Lower leg skin (tissue), 4 donors: ENCODE measurements around the gene ANKRD6. TPM values are rescaled to one million over a fixed set of nuclear protein-coding genes. Genes with fewer than 3 reads are reported as not detected.

ENCODE experiments used
- DNase-seq, 2 donors: peaks; one replicate each; pipeline ENCODE4 v3.0.0-alpha.2; 2019; ENCODE audit warnings: low spot score in 2 of 2
- H3K4me3 ChIP-seq: fragments of 200-600 bp; sonication (generic); 2 replicates; pipeline ENCODE4 v1.5.1; 2017; ENCODE audit warnings: mild to moderate bottlenecking, low read depth; ENCODE audit not compliant: poor library complexity, severe bottlenecking
- POLR2A ChIP-seq, 2 donors: fragments of 450-650 bp; IDR thresholded peaks; one replicate each; pipeline ENCODE4 v1.6.1; 2016 to 2017; ENCODE audit warnings: antibody characterized with exemption in 2 of 2, mild to moderate bottlenecking in 1 of 2, moderate library complexity in 1 of 2
- WGBS, 2 donors: methylation state at CpG; one replicate each; pipeline ENCODE4 v1.1.5; 2018; 5-methylcytosine and 5-hydroxymethylcytosine counted together
- intact Hi-C: fragments of 100-400 bp; cut with DNase I; formaldehyde crosslinking; loops from one replicate; pipeline ENCODE4 v1.15.0; 2023; ENCODE audit warnings: low total_unique reads
- total RNA-seq, 4 donors: library from RNA; depleted of rRNA; stranded (reverse); fragments of >200 nt; gene quantifications; one replicate each; pipeline ENCODE4 v1.1.0, GENCODE V29; 2016
- TF ChIP-seq, protein P1 (sequence below), 3 donors: fragments of 450-650 bp; IDR thresholded peaks; one replicate each; pipeline ENCODE4 v1.5.1; 2016; ENCODE audit warnings: antibody characterized with exemption in 3 of 3, mild to moderate bottlenecking in 3 of 3, moderate library complexity in 2 of 3

Gene ANKRD6
- total RNA-seq, 4 donors from 2014 or later = 3.2 to 6.7 (median 4.8) TPM

DNA sequence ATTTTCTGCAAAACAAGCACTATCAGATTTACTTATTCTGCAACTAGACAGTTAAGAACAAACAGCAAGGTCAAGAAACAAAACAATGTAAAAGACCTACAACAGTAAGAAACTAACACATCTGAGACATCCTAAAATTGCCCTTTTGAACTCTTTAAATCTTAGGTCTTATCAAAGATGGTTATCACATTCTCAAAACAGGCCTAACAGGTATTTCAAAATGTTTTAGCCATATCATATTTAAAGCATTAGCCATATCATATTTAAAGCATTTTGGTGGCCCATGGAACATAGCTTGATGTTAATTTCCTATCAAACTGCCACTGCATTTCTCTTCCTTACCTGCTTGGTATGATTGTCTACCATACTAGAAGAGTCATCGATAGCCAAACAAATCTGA lies 216.7 kb downstream of the ANKRD6 start:
- H3K4me3 ChIP-seq = no peak overlapping the region
- no peak for DNase-seq
- WGBS, 2 donors = 95 to 100% methylated on average over 1 of the region's 1 CpG
- TF ChIP-seq POLR2A (IDR thresholded peaks at IDR 0.05) = no peak
- TF ChIP-seq, protein P1, sequence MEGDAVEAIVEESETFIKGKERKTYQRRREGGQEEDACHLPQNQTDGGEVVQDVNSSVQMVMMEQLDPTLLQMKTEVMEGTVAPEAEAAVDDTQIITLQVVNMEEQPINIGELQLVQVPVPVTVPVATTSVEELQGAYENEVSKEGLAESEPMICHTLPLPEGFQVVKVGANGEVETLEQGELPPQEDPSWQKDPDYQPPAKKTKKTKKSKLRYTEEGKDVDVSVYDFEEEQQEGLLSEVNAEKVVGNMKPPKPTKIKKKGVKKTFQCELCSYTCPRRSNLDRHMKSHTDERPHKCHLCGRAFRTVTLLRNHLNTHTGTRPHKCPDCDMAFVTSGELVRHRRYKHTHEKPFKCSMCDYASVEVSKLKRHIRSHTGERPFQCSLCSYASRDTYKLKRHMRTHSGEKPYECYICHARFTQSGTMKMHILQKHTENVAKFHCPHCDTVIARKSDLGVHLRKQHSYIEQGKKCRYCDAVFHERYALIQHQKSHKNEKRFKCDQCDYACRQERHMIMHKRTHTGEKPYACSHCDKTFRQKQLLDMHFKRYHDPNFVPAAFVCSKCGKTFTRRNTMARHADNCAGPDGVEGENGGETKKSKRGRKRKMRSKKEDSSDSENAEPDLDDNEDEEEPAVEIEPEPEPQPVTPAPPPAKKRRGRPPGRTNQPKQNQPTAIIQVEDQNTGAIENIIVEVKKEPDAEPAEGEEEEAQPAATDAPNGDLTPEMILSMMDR (IDR thresholded peaks at IDR 0.05) = no peak
- intact Hi-C loops = no loop called here

DNA sequence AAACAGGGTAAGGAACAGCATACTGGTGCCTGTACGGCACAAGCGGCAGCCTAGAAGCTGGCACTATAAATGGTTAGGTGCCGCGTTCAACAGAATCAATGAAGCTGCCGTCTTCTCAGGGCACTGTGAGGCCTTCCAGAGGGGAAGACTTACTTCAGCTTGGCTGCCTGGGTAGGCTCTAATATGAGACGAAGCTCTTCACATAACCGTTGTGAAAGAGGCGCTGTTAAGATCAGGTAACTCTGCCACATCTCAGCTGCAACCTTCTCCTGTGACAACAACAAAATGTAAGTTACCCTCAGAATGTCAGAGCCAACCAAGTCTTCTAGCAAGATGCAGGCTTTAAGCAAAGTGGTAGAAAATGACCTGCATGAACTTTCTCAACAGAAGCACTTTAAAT lies 217.6 kb downstream of the ANKRD6 start:
- TF ChIP-seq, protein P1 (IDR thresholded peaks at IDR 0.05) = no peak
- no peak for TF ChIP-seq POLR2A (IDR thresholded peaks at IDR 0.05)
- no peak for DNase-seq
- intact Hi-C loops = no loop called here
- WGBS, 2 donors = 91 to 94% methylated on average over 8 of the region's 8 CpGs
- no peak overlapping the region for H3K4me3 ChIP-seq

DNA sequence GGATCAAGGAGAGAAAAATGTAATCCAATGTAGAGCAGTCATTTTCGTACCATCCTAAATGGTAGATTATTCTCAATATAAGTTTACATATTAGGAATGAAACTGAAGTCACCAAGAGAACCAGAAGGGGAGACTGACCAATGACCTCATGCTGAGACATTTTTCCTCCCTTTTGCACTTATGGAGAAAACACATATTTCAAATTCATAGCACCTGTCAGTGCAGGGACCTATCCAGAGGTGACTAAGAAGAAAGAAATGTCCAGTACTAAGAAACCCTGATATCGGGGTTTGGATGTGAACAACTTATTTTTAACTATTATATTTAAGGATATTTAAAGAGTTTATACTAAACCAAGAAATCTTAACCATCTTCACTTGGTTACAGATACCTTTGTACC lies 222.2 kb downstream of the ANKRD6 start:
- H3K4me3 ChIP-seq = no peak overlapping the region
- no peak for TF ChIP-seq POLR2A (IDR thresholded peaks at IDR 0.05)
- TF ChIP-seq, protein P1 (IDR thresholded peaks at IDR 0.05) = no peak
- intact Hi-C loops = no loop called here
- no peak for DNase-seq
- 93 to 99% methylated on average over 2 of the region's 2 CpGs for WGBS, 2 donors

DNA sequence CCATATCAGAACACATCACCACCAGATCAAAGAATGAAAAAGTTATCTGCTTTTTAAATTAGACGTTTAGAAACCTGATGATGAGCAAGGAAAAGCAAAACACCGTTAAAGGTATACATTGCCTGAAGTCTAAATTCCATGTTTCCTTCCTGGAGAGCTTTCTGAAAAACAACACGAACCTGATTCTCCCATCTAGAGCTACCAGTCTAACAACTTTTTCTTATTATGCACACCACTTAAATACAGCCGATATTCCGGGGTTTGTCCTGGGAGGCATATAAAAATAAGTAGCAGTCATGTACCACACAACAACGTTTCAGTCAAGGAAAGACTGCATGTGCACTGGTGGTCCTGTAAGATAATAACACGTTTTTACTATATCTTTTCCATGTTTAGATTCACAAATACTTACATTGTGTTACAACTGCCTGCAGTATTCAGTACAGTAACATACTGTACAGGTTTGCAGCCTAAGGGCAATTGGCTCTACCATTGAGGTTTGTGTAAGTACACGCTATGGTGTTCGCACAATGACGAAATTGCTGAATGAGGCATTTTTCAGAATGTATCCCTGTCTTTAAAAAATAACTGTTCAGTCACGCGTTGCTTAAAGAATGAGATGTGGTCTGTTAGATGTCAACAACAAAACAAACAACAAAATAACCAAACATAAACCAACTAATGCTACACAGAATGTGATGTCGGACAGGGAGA lies 224.7 kb downstream of the ANKRD6 start:
- WGBS, 2 donors = 57 to 66% methylated on average over 13 of the region's 13 CpGs
- DNase-seq = no peak
- intact Hi-C loops = no loop called here
- TF ChIP-seq, protein P1 (IDR thresholded peaks at IDR 0.05) = no peak
- no peak for TF ChIP-seq POLR2A (IDR thresholded peaks at IDR 0.05)
- no peak overlapping the region for H3K4me3 ChIP-seq

DNA sequence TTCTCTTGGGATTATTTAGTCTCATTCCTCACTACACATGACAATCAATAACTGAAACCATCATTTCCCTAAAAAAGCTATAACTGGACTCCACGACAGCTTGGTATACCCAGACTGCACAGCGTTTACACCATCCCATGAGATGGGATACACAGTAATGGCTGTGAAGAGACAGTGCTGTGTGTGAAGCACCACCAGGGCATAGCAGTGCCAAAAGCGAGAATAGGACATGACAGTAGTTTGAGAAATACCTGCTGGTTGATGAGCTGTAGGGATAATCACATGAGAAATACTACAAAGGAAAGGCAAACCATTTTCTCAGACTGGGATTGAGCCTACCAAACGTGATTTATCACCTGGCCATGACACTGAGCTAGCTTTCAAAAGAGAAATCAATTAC lies 228.0 kb downstream of the ANKRD6 start:
- DNase-seq = no peak
- WGBS, 2 donors = 92 to 94% methylated on average over 4 of the region's 4 CpGs
- no peak overlapping the region for H3K4me3 ChIP-seq
- intact Hi-C loops = no loop called here
- TF ChIP-seq, protein P1 (IDR thresholded peaks at IDR 0.05) = no peak
- no peak for TF ChIP-seq POLR2A (IDR thresholded peaks at IDR 0.05)

DNA sequence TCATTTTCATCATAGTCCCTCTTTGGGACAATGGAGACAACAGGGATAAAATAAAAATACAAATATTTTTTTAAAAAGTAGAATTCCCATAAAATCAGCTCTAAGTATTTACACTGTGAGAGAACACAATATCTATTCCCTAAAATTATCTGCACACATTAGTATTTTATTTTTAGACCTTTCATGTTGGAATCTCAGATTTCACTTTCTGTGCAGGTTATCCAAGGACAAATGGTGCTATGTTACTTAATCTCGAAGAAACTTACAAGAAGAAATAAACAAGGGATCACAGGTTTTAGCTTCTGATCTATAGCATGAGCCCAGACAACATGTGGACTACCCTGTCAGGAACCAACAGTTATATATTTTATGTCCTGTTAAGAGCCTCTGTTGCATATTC lies 228.6 kb downstream of the ANKRD6 start:
- WGBS, 2 donors = 95 to 97% methylated on average over 1 of the region's 1 CpG
- intact Hi-C loops = no loop called here
- H3K4me3 ChIP-seq = no peak overlapping the region
- DNase-seq = no peak
- TF ChIP-seq POLR2A (IDR thresholded peaks at IDR 0.05) = no peak
- TF ChIP-seq, protein P1 (IDR thresholded peaks at IDR 0.05) = no peak
